Naive thymus-derived CD8-positive, alpha-beta T cell (primary cell): Measurements from ENCODE around the gene KDM4C. TPM values are rescaled to one million over a fixed set of nuclear protein-coding genes. Genes with fewer than 3 reads are reported as not detected.

ENCODE experiments used
- ATAC-seq, 2 donors: fragments of 150-1000 bp; cut with Tn5 transposase in 1 of 2; sonication (Bioruptor Pico), chemical (Tn5 transposase) in 1 of 2; 1 replicate in 1 of 2; 2 replicates in 1 of 2; pipeline ENCODE4 v1.10.0; 2021; ENCODE audit warnings: mild to moderate bottlenecking in 2 of 2, moderate library complexity in 2 of 2
- POLR2A ChIA-PET: fragments of 350-600 bp; sonication (Branson Sonifier 250); formaldehyde crosslinking; loops from one replicate; lab custom pipeline; 2021; ENCODE audit warnings: antibody characterized with exemption; lab: Charles Lee
- DNase-seq, 10 donors: peaks; one replicate each; pipeline versions ENCODE4 v3.0.0 to v3.0.0-alpha.2; 2020 to 2022
- H3K27ac Mint-ChIP-seq, 10 donors: one replicate each; pipeline ENCODE4 v1.8.0; 2020 to 2022; ENCODE audit warnings: mild to moderate bottlenecking in 10 of 10, mixed read lengths in 10 of 10, moderate library complexity in 4 of 10, inconsistent platforms in 1 of 10
- H3K27me3 Mint-ChIP-seq, 5 donors: one replicate each; pipeline ENCODE4 v1.8.0; 2021 to 2022; ENCODE audit warnings: mixed read lengths in 5 of 5
- H3K36me3 Mint-ChIP-seq, 3 donors: one replicate each; pipeline ENCODE4 v1.8.0; 2020 to 2022; ENCODE audit warnings: mixed read lengths in 3 of 3, mild to moderate bottlenecking in 2 of 3, inconsistent platforms in 1 of 3
- H3K4me1 Mint-ChIP-seq, 4 donors: one replicate each; pipeline ENCODE4 v1.8.0; 2021 to 2022; ENCODE audit warnings: mixed read lengths in 4 of 4
- H3K4me3 Mint-ChIP-seq, 10 donors: one replicate each; pipeline ENCODE4 v1.8.0; 2020 to 2022; ENCODE audit warnings: mild to moderate bottlenecking in 10 of 10, mixed read lengths in 10 of 10, moderate library complexity in 6 of 10, inconsistent platforms in 1 of 10
- H3K9me3 Mint-ChIP-seq, 9 donors: one replicate each; pipeline ENCODE4 v1.8.0; 2020 to 2022; ENCODE audit warnings: mixed read lengths in 9 of 9, mild to moderate bottlenecking in 3 of 9, inconsistent platforms in 1 of 9, moderate library complexity in 1 of 9
- polyA plus RNA-seq, 3 donors: library from polyadenylated mRNA; unstranded; fragments of 300-500 nt; fragmentation: Illumina TruSeq; gene quantifications; one replicate each; pipeline ENCODE4 v1.2.3, GENCODE V29; 2021
- total RNA-seq, 8 experiments: library from RNA in 2 of 8; stranded (reverse) in 2 of 8; gene quantifications; one replicate each; pipeline ENCODE4 v1.2.3 and lab custom pipeline; 2021 to 2026

KDM4C gene
- total and polyA plus RNA-seq, 5 experiments from 2014 or later: 27.5 to 83.6 (median 27.8) TPM

- DNase-seq: no peak
- Mint-ChIP-seq H3K36me3 (peaks cover 0 to 47% (median 24%) of the 10 kb centered on the region in 3 donors), H3K9me3 (no peaks in the 10 kb centered on the region), H3K27me3 (no peaks in the 10 kb centered on the region), H3K4me3 (no peak overlapping the region), H3K4me1 (peaks cover 25 to 64% (median 42%) of the 10 kb centered on the region in 4 donors), H3K27ac (peak overlapping the region in 1 of 10 donors; percentile 37)
- POLR2A ChIA-PET: no interaction called here
- ATAC-seq: no peak
These were observed 170.1 kb downstream of the KDM4C start for GRCh38 chr9:6927838-6928237.

GRCh38 chr9:6928863-6929262 is 171.1 kb downstream of the KDM4C start:
- H3K27me3 Mint-ChIP-seq: no peaks in the 10 kb centered on the region
- no peak overlapping the region for H3K4me3 Mint-ChIP-seq
- H3K27ac Mint-ChIP-seq: peak overlapping the region in 3 of 10 donors; percentile 24 to 54 (median 27)
- peaks cover 5 to 39% (median 24%) of the 10 kb centered on the region in 3 donors for H3K36me3 Mint-ChIP-seq
- no peak for ATAC-seq
- H3K4me1 Mint-ChIP-seq: peaks cover 25 to 63% (median 40%) of the 10 kb centered on the region in 4 donors
- no peak for DNase-seq
- POLR2A ChIA-PET: no interaction called here
- H3K9me3 Mint-ChIP-seq: peaks cover 0 to 1% (median 0%) of the 10 kb centered on the region in 9 donors

GRCh38 chr9:6929441-6930215 is 171.9 kb downstream of the KDM4C start:
- POLR2A ChIA-PET: no interaction called here
- ATAC-seq (no peak), DNase-seq (no peak)
- peaks cover 5 to 32% (median 24%) of the 10 kb centered on the region in 3 donors for H3K36me3 Mint-ChIP-seq
- peaks cover 25 to 59% (median 38%) of the 10 kb centered on the region in 4 donors for H3K4me1 Mint-ChIP-seq
- H3K27ac Mint-ChIP-seq: peak overlapping the region in 1 of 10 donors; percentile 54
- H3K9me3 Mint-ChIP-seq: peaks cover 0 to 1% (median 0%) of the 10 kb centered on the region in 9 donors
- H3K4me3 Mint-ChIP-seq: no peak overlapping the region
- no peaks in the 10 kb centered on the region for H3K27me3 Mint-ChIP-seq

GRCh38 chr9:6930827-6931226 is 173.1 kb downstream of the KDM4C start:
- DNase-seq (no peak), ATAC-seq (no peak)
- Mint-ChIP-seq H3K27me3 (no peaks in the 10 kb centered on the region), H3K4me1 (peaks cover 18 to 47% (median 35%) of the 10 kb centered on the region in 4 donors), H3K9me3 (peaks cover 0 to 1% (median 0%) of the 10 kb centered on the region in 9 donors), H3K36me3 (peaks cover 5 to 28% (median 24%) of the 10 kb centered on the region in 3 donors), H3K4me3 (no peak overlapping the region), H3K27ac (peak overlapping the region in 1 of 10 donors; percentile 22)
- POLR2A ChIA-PET: no interaction called here

- Mint-ChIP-seq H3K27ac (peak overlapping the region in 5 of 10 donors; percentile 5 to 22 (median 14)), H3K9me3 (peaks cover 0 to 1% (median 0%) of the 10 kb centered on the region in 9 donors), H3K36me3 (peaks cover 5 to 25% (median 22%) of the 10 kb centered on the region in 3 donors), H3K27me3 (no peaks in the 10 kb centered on the region), H3K4me1 (peaks cover 18 to 42% (median 36%) of the 10 kb centered on the region in 4 donors), H3K4me3 (peak overlapping the region in 1 of 10 donors; percentile 40)
- DNase-seq (peak in 1 of 10 donors; percentile 12), ATAC-seq (no peak)
- POLR2A ChIA-PET: no interaction called here
These were observed 174.1 kb downstream of the KDM4C start for GRCh38 chr9:6931913-6932312.

DNA sequence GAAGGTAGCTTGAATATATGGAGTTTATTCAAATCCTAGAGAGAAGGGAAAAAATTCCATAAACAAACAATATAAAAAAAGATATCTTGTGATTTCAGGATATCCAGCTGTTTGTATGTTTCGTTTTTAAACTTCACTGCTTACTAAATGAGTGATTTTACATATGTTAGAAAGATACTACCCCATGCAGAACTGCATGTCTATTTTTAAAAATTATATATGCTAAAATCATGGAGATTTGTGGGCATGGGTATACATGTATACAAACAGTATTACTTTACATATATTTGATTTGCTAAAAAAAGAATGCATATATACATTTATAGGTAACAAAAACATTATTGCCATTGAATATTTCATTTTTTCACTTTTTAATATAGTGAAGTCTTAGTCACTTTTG is 178.3 kb downstream of the KDM4C start:
- H3K9me3 Mint-ChIP-seq: peaks cover 0 to 1% (median 0%) of the 10 kb centered on the region in 9 donors
- peaks cover 5 to 28% (median 17%) of the 10 kb centered on the region in 3 donors for H3K36me3 Mint-ChIP-seq
- H3K27ac Mint-ChIP-seq: no peak overlapping the region
- H3K27me3 Mint-ChIP-seq: no peaks in the 10 kb centered on the region
- no peak overlapping the region for H3K4me3 Mint-ChIP-seq
- POLR2A ChIA-PET: no interaction called here
- H3K4me1 Mint-ChIP-seq: peaks cover 6 to 35% (median 21%) of the 10 kb centered on the region in 4 donors
- DNase-seq (no peak), ATAC-seq (no peak)

- ATAC-seq (no peak), DNase-seq (no peak)
- no peaks in the 10 kb centered on the region for H3K27me3 Mint-ChIP-seq
- H3K27ac Mint-ChIP-seq: no peak overlapping the region
- POLR2A ChIA-PET: no interaction called here
- H3K4me1 Mint-ChIP-seq: peaks cover 6 to 37% (median 26%) of the 10 kb centered on the region in 4 donors
- H3K9me3 Mint-ChIP-seq: peaks cover 0 to 1% (median 0%) of the 10 kb centered on the region in 9 donors
- H3K4me3 Mint-ChIP-seq: no peak overlapping the region
- peaks cover 5 to 37% (median 13%) of the 10 kb centered on the region in 3 donors for H3K36me3 Mint-ChIP-seq
These were observed 179.4 kb downstream of the KDM4C start for GRCh38 chr9:6937209-6937608.

DNA sequence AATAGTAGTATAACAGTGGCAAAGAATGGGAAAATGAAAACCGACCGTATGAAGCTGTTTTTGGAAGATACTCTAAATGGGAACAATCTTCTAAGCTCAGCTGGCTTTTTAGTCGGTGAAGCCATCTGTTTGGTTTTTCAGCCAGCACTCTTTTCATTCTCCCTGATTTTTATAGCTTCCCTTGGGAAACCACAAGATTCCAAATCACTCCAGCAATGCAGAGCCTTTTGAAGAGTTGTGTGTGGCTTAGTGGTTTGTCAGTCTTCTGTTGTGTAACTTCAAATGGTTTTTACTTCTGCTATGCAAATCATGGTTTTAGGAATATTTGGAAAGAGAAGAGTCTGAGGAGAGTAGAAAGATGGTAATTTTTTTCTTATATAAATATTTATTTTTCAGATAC is 180.7 kb downstream of the KDM4C start:
- ATAC-seq (no peak), DNase-seq (no peak)
- POLR2A ChIA-PET: no interaction called here
- Mint-ChIP-seq H3K9me3 (peaks cover 0 to 1% (median 0%) of the 10 kb centered on the region in 9 donors), H3K4me1 (peaks cover 11 to 35% (median 33%) of the 10 kb centered on the region in 4 donors), H3K27me3 (no peaks in the 10 kb centered on the region), H3K27ac (no peak overlapping the region), H3K36me3 (peaks cover 3 to 43% (median 11%) of the 10 kb centered on the region in 3 donors), H3K4me3 (no peak overlapping the region)

- peaks cover 0 to 45% (median 10%) of the 10 kb centered on the region in 3 donors for H3K36me3 Mint-ChIP-seq
- POLR2A ChIA-PET: no interaction called here
- H3K4me1 Mint-ChIP-seq: peaks cover 11 to 39% (median 37%) of the 10 kb centered on the region in 4 donors
- no peak for ATAC-seq
- no peak for DNase-seq
- no peaks in the 10 kb centered on the region for H3K27me3 Mint-ChIP-seq
- no peak overlapping the region for H3K27ac Mint-ChIP-seq
- H3K9me3 Mint-ChIP-seq: no peaks in the 10 kb centered on the region
- no peak overlapping the region for H3K4me3 Mint-ChIP-seq
These were observed 181.1 kb downstream of the KDM4C start for GRCh38 chr9:6938873-6939272.

- DNase-seq (no peak), ATAC-seq (no peak)
- POLR2A ChIA-PET: no interaction called here
- no peak overlapping the region for H3K4me3 Mint-ChIP-seq
- no peaks in the 10 kb centered on the region for H3K27me3 Mint-ChIP-seq
- no peaks in the 10 kb centered on the region for H3K9me3 Mint-ChIP-seq
- peaks cover 0 to 49% (median 8%) of the 10 kb centered on the region in 3 donors for H3K36me3 Mint-ChIP-seq
- peaks cover 20 to 52% (median 45%) of the 10 kb centered on the region in 4 donors for H3K4me1 Mint-ChIP-seq
- peak overlapping the region in 3 of 10 donors; percentile 12 to 60 (median 49) for H3K27ac Mint-ChIP-seq
These were observed 183.7 kb downstream of the KDM4C start for GRCh38 chr9:6941501-6941900.

GRCh38 chr9:6942406-6942805 is 184.6 kb downstream of the KDM4C start:
- Mint-ChIP-seq H3K36me3 (peaks cover 0 to 46% (median 8%) of the 10 kb centered on the region in 3 donors), H3K4me3 (no peak overlapping the region), H3K27me3 (no peaks in the 10 kb centered on the region), H3K27ac (peak overlapping the region in 3 of 10 donors; percentile 8 to 60 (median 12)), H3K4me1 (peaks cover 20 to 47% (median 38%) of the 10 kb centered on the region in 4 donors), H3K9me3 (no peaks in the 10 kb centered on the region)
- ATAC-seq (no peak), DNase-seq (no peak)
- POLR2A ChIA-PET: no interaction called here

DNA sequence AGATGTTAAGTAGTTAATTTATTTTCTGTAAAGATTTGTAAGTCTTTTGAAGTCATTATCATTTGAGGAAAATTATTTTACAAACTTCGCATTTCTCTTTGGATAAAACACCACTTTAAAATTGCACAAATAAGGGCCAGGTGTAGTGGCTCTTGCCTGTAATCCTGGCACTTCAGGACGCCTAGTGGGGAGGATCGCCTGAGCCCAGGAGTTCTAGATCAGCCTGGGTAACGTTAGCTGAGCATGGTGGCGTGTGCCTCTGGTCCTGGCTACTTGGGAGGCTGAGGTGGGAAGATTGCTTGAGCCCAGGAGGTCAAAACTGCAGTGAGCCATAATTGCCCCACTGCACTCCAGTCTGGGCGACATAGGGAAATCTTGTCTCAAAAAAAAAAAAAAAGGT is 185.5 kb downstream of the KDM4C start:
- DNase-seq (no peak), ATAC-seq (no peak)
- peak overlapping the region in 3 of 10 donors; percentile 9 to 60 (median 23) for H3K27ac Mint-ChIP-seq
- H3K36me3 Mint-ChIP-seq: peaks cover 0 to 52% (median 11%) of the 10 kb centered on the region in 3 donors
- H3K4me3 Mint-ChIP-seq: no peak overlapping the region
- H3K27me3 Mint-ChIP-seq: no peaks in the 10 kb centered on the region
- peaks cover 22 to 46% (median 41%) of the 10 kb centered on the region in 4 donors for H3K4me1 Mint-ChIP-seq
- H3K9me3 Mint-ChIP-seq: peaks cover 0 to 2% (median 0%) of the 10 kb centered on the region in 9 donors
- POLR2A ChIA-PET: no interaction called here

- Mint-ChIP-seq H3K4me3 (no peak overlapping the region), H3K9me3 (peaks cover 0 to 2% (median 0%) of the 10 kb centered on the region in 9 donors), H3K27ac (peak overlapping the region in 4 of 10 donors; percentile 1 to 21 (median 14)), H3K27me3 (no peaks in the 10 kb centered on the region), H3K36me3 (peaks cover 0 to 54% (median 11%) of the 10 kb centered on the region in 3 donors), H3K4me1 (peaks cover 22 to 40% (median 38%) of the 10 kb centered on the region in 4 donors)
- POLR2A ChIA-PET: no interaction called here
- DNase-seq: no peak
- no peak for ATAC-seq
These were observed 186.3 kb downstream of the KDM4C start for GRCh38 chr9:6944093-6944551.
